ENCODE measurements around the gene GSDME. TPM values are rescaled to one million over a fixed set of nuclear protein-coding genes. Genes with fewer than 3 reads are reported as not detected.

Gene GSDME
- total RNA-seq, 1 experiment from 2014 or later = 5.5 TPM

- no peak overlapping the region for H2BK120ac ChIP-seq (ENCODE audit: low read depth, low read length, poor library complexity, severe bottlenecking)
- H3K4me1 Mint-ChIP-seq = peaks cover 35 to 41% of the 10 kb centered on the region in 2 experiments
- H3K23ac ChIP-seq (ENCODE audit: insufficient read length, low read depth, low read length) = no peak overlapping the region
- H2BK5ac ChIP-seq (ENCODE audit: insufficient read length, low read length) = no peak overlapping the region
- no peak for TF ChIP-seq CTCF (conservative IDR thresholded peaks at IDR 0.05)
- H4K91ac ChIP-seq (ENCODE audit: insufficient read length, low read depth, low read length) = no peak overlapping the region
- no peak overlapping the region for H3K9ac ChIP-seq (ENCODE audit: extremely low read depth, insufficient read length, low read length)
- H3K27ac ChIP-seq (ENCODE audit: insufficient read length, low read depth, low read length) = no peak overlapping the region
- no peak overlapping the region for H4K5ac ChIP-seq (ENCODE audit: insufficient read length, low read depth, low read length)
- H3K56ac ChIP-seq (ENCODE audit: insufficient read length, low read depth, low read length) = no peak overlapping the region
- H2BK20ac ChIP-seq (ENCODE audit: low read depth, low read length, poor library complexity, severe bottlenecking) = no peak overlapping the region
- H3K27ac Mint-ChIP-seq = no peak overlapping the region
- no peak overlapping the region for H3K4me3 Mint-ChIP-seq
- no peak overlapping the region for H3K4me2 ChIP-seq (ENCODE audit: insufficient read depth, insufficient read length, low read length)
- peaks cover 1% of the 10 kb centered on the region; the same call in 1 of the 2 replicates for H3K4me1 ChIP-seq (ENCODE audit: insufficient read depth, low read length)
- no peaks in the 10 kb centered on the region for H3K9me3 ChIP-seq (ENCODE audit: control insufficient read depth, low read depth, low read length)
- no peak overlapping the region for H3K18ac ChIP-seq (ENCODE audit: insufficient read length, low read depth, low read length)
- no peak overlapping the region for H2AK5ac ChIP-seq (ENCODE audit: insufficient read length, low read length)
- no CpG with 5 or more reads among the region's 7 CpGs for WGBS (ENCODE audit: extremely low coverage, insufficient read length, low lambda C conversion rate)
- H3T11ph ChIP-seq (ENCODE audit: low read length) = no peak overlapping the region
- no peaks in the 10 kb centered on the region for H4K20me1 ChIP-seq (ENCODE audit: control insufficient read depth, insufficient read depth, insufficient read length)
- H2BK15ac ChIP-seq (ENCODE audit: low read depth, low read length) = no peak overlapping the region
- no peaks in the 10 kb centered on the region for H3K79me1 ChIP-seq (ENCODE audit: insufficient read depth, low read depth, low read length, poor library complexity, severe bottlenecking)
- H3K4ac ChIP-seq (ENCODE audit: low read depth, low read length) = no peak overlapping the region
- peaks cover 9 to 13% of the 10 kb centered on the region in 2 experiments; a peak in 3 of 5 replicates for H3K9me3 Mint-ChIP-seq
- no peak overlapping the region for H4K8ac ChIP-seq (replicated peaks; ENCODE audit: insufficient read length, low read depth, low read length)
- H3K14ac ChIP-seq (ENCODE audit: insufficient read depth, low read length) = no peak overlapping the region
- H3K36me3 Mint-ChIP-seq (ENCODE audit: insufficient read depth in 1 of 3, low read depth in 3 of 3) = peaks cover 0 to 36% (median 8%) of the 10 kb centered on the region in 3 experiments; a peak in 5 of 7 replicates
- H3K27me3 Mint-ChIP-seq (ENCODE audit: low read depth) = peaks cover 44% of the 10 kb centered on the region
- H2BK12ac ChIP-seq (ENCODE audit: insufficient read length, low read depth, low read length) = no peak overlapping the region
- H3K23me2 ChIP-seq (ENCODE audit: insufficient read length, low read depth, low read length, poor library complexity, severe bottlenecking) = no peaks in the 10 kb centered on the region
- no peak for DNase-seq
- H2AFZ ChIP-seq (ENCODE audit: low read length) = no peak overlapping the region
- H3K27me3 ChIP-seq (ENCODE audit: insufficient read depth, low read length) = no peaks in the 10 kb centered on the region
- no peaks in the 10 kb centered on the region for H3K79me2 ChIP-seq (ENCODE audit: insufficient read depth, low read length)
Measured at GRCh38 chr7:24728121-24728500, 29.2 kb downstream of the GSDME start.

All from H9 (cell line).